ENCODE results near the gene ERN1.
A peak's percentile ranks its signal among the peaks of the same experiment; 100 is the strongest.

The ERN1 gene

DNA sequence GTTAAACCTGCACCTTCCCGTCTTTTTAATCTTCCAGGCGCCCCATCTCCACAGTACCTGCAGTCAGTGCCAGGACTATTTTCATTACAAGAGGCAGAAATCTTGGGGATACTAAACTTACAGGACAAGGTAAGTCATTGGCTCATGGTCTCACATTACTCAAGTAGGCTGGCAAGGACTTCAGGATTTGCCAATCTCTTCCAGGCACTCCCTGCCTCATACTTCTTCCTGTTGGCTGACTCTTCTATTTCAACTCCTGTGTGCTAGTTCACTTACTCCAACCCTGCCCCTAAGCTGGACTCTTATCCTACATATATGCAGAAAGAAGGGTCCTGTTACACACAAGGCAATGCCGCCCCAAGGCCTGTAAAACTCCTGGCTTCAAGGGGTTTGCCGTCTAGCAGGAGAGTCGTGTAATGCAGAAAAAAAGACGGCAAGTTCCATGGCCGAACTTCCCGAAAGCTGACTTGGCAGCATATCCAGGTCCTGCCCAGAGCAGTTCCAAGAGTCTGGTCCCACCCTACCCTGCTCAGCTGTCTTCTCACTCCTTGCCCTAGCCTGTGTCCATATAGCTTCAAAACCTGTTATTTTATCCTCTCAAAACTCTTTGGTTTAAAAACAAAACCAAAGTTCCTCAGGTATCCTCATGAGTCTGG is 14.8 kb downstream of the ERN1 start:
- Histone ChIP-seq H3K27me3 (no peaks in the 10 kb centered on the region), H3K9ac (no peak overlapping the region), H3K4me2 (no peak overlapping the region), H3K4me3 (no peak overlapping the region), H3K9me3 (replicated peaks in 1 of 11) (no peaks in the 10 kb centered on the region), H3K4me1 (peaks cover 16 to 32% (median 25%) of the 10 kb centered on the region in 10 experiments), H3K36me3 (0 out of 22 replicates have a peak, but pooled peaks cover 0 to 5% (median 0%) of the 10 kb centered on the region in 11 experiments), H4K20me1 (peaks cover 0 to 66% (median 0%) of the 10 kb centered on the region in 11 experiments; a peak in 7 of 22 replicates), H3K27ac (no peak overlapping the region)
- TF ChIP-seq Cebpa-rat (IDR thresholded peaks at IDR 0.05), result no peak

DNA sequence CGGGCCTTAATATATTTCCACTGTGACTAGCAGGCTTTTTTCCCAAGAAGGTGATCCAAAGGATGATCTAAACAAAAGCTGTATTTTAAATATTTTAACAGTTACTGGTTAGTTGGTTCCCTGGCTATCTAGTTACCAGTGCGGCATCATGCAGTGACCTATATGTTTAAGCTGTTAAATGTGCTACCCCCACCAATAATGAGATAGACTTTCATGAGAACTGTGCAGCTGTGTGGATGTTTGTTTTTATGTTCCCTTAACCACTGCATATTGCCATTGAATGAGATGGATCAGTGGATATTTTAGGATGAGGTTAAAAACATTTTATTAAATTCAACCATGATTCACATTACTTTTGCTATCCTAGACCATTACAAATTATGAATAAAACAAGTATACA is 16.9 kb downstream of the ERN1 start:
- Histone ChIP-seq H3K4me3 (no peak overlapping the region), H3K36me3 (0 out of 22 replicates have a peak, but pooled peaks cover 0 to 5% (median 0%) of the 10 kb centered on the region in 11 experiments), H3K4me2 (peak overlapping the region in 1 of 11 experiments; percentile 11; a peak in 1 of 22 replicates), H3K4me1 (peaks cover 4 to 20% (median 15%) of the 10 kb centered on the region in 10 experiments; a peak in 19 of 20 replicates), H3K9ac (no peak overlapping the region), H3K27ac (no peak overlapping the region), H3K9me3 (replicated peaks in 1 of 11) (no peaks in the 10 kb centered on the region), H4K20me1 (peaks cover 0 to 79% (median 0%) of the 10 kb centered on the region in 11 experiments; a peak in 9 of 22 replicates), H3K27me3 (peaks cover 0 to 7% (median 0%) of the 10 kb centered on the region in 11 experiments; a peak in 4 of 22 replicates)
- TF ChIP-seq Cebpa-rat (IDR thresholded peaks at IDR 0.05), result no peak

DNA sequence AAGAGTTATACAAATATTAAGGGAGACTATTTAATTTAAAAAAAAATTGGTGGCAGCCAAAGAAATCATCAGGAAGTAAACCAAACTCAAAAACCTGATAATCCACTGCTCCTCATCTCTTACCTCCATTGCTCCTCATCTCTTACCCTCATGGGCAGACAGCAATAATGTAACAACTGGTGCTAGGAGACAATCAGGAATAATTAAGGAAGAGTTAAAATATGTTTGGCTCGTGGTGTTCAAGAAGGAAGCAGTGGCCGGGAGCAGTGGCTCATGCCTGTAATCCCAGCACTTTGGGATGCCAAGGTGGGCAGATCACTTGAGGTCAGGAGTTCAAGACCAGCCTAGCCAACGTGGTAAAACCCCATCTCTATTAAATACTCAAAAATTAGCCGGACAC is 18.1 kb downstream of the ERN1 start:
- no peak overlapping the region for H3K27ac ChIP-seq
- H3K9me3 ChIP-seq (replicated peaks in 1 of 11), result no peaks in the 10 kb centered on the region
- no peak overlapping the region for H3K4me3 ChIP-seq
- H4K20me1 ChIP-seq, result peaks cover 0 to 80% (median 0%) of the 10 kb centered on the region in 11 experiments; a peak in 8 of 22 replicates
- peaks cover 0 to 16% (median 0%) of the 10 kb centered on the region in 11 experiments; a peak in 5 of 22 replicates for H3K27me3 ChIP-seq
- H3K9ac ChIP-seq, result no peak overlapping the region
- 0 out of 22 replicates have a peak, but pooled peaks cover 0 to 5% (median 0%) of the 10 kb centered on the region in 11 experiments for H3K36me3 ChIP-seq
- peak overlapping the region in 5 of 11 experiments; percentile 8 to 46 (median 12); a peak in 6 of 22 replicates for H3K4me2 ChIP-seq
- H3K4me1 ChIP-seq, result peaks cover 0 to 18% (median 15%) of the 10 kb centered on the region in 10 experiments; a peak in 16 of 20 replicates
- TF ChIP-seq Cebpa-rat (IDR thresholded peaks at IDR 0.05), result no peak

DNA sequence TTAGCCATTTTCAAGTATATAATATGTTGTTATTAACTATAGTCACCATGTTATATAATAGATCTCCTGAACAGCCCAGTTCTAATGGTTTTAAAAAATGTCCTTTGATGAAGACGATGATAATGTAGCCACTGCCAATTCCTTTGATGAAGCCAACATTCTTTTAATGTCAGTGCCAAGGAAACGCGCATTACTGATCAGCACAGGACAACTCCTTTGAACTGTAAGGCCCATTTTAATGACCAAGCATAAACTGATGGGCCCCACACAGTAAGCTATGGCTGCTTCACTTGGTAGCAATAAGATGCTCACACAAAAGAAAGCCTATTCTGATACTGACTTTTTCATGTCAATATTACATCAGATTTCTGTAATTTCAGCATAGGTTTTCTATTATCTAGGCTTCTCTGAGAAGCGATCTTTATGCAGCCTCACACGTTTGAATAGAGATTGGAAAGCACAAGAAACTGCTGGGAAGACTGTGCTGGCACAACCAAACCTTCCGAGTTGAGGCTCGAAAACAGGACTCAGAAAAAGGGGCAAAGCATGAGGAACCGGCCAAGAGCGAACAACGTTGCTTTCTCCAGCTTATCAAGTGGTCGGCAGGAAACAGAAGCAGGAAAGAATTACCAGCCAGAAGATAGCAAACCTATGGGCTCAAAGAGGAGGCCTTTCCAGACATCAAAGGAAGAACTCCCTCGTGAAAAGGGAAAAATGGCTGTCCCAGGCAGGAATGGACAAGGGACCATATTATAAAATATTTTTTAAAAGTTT is 19.4 kb downstream of the ERN1 start:
- H3K9ac ChIP-seq, result no peak overlapping the region
- H3K36me3 ChIP-seq, result 0 out of 22 replicates have a peak, but pooled peaks cover 0 to 5% (median 0%) of the 10 kb centered on the region in 11 experiments
- no peak for TF ChIP-seq Cebpa-rat (IDR thresholded peaks at IDR 0.05)
- H3K27me3 ChIP-seq, result peaks cover 0 to 28% (median 0%) of the 10 kb centered on the region in 11 experiments; a peak in 5 of 22 replicates
- H3K27ac ChIP-seq, result peak overlapping the region in 1 of 11 experiments; percentile 19; a peak in 1 of 22 replicates
- no peak overlapping the region for H3K4me3 ChIP-seq
- H3K4me1 ChIP-seq, result peaks cover 0 to 18% (median 14%) of the 10 kb centered on the region in 10 experiments; a peak in 16 of 20 replicates
- H3K4me2 ChIP-seq, result peak overlapping the region in 4 of 11 experiments; percentile 1 to 41 (median 12); a peak in 6 of 22 replicates
- H3K9me3 ChIP-seq (replicated peaks in 1 of 11), result no peaks in the 10 kb centered on the region
- H4K20me1 ChIP-seq, result peaks cover 0 to 85% (median 0%) of the 10 kb centered on the region in 11 experiments; a peak in 9 of 22 replicates

DNA sequence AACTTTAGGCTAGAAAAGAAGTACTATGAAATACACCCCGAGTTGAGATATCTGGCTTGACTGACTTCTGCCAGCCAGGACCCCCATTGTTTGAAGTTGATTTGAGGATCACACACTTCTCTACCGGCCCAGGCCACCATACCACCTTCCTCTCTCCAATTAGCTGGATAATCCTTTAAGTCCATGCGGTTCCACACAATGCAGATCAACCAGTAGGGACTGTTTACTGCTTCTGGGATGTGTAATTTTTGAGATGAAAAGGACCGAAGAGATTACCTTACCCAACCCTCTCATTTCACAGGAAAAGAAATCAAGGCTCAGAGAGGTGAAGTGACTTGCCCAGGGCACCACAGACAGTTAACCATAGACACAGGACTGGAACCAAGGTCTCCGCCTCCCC is 20.5 kb downstream of the ERN1 start:
- Histone ChIP-seq H3K27me3 (peaks cover 0 to 40% (median 0%) of the 10 kb centered on the region in 11 experiments; a peak in 7 of 22 replicates), H3K36me3 (0 out of 22 replicates have a peak, but pooled peaks cover 0 to 5% (median 0%) of the 10 kb centered on the region in 11 experiments), H3K9ac (no peak overlapping the region), H3K4me2 (no peak overlapping the region), H3K27ac (no peak overlapping the region), H3K9me3 (replicated peaks in 1 of 11) (no peaks in the 10 kb centered on the region), H4K20me1 (peaks cover 0 to 85% (median 3%) of the 10 kb centered on the region in 11 experiments; a peak in 12 of 22 replicates), H3K4me3 (no peak overlapping the region), H3K4me1 (peaks cover 0 to 18% (median 14%) of the 10 kb centered on the region in 10 experiments; a peak in 16 of 20 replicates)
- TF ChIP-seq Cebpa-rat (IDR thresholded peaks at IDR 0.05), result no peak

DNA sequence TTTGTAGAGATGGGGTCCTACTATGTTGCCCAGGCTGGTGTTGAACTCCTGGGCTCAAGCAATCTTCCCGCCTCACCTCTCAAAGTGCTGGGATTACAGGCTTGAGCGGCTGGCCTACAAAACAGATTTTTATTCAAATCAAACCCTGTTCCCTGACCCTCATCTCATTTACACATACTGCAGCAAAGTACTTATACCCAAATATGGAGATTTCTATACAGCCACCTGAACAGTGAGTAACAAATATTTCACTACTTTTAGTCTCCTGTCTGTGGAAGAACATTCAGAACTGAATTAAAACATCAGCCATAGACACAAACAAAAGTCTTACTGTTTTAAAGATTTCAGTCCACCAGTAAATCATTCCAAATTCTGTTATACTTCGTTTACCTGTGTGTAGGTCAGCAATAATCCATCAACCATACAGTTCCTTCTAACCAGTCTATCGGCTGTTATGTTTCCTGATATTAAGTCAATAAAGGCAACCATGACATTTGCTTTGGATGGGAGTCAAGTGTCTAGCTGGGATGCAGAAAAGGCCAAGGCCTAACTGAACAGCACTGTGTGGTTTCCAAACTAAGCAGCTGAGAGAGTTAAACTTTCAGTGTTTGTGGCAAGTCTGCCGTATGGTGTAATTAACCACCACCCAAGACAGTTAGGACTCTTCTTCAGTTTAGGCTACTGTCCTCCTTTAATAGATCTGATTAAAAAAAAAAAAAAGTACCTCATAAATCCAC is 22.3 kb downstream of the ERN1 start:
- Histone ChIP-seq H3K4me1 (peaks cover 17 to 30% (median 28%) of the 10 kb centered on the region in 10 experiments), H3K4me3 (no peak overlapping the region), H3K27ac (no peak overlapping the region), H4K20me1 (peaks cover 0 to 89% (median 11%) of the 10 kb centered on the region in 11 experiments; a peak in 13 of 22 replicates), H3K36me3 (0 out of 22 replicates have a peak, but pooled peaks cover 0 to 5% (median 0%) of the 10 kb centered on the region in 11 experiments), H3K9ac (no peak overlapping the region), H3K9me3 (replicated peaks in 1 of 11) (no peaks in the 10 kb centered on the region), H3K4me2 (no peak overlapping the region), H3K27me3 (peaks cover 0 to 47% (median 0%) of the 10 kb centered on the region in 11 experiments; a peak in 7 of 22 replicates)
- TF ChIP-seq Cebpa-rat (IDR thresholded peaks at IDR 0.05), result no peak

DNA sequence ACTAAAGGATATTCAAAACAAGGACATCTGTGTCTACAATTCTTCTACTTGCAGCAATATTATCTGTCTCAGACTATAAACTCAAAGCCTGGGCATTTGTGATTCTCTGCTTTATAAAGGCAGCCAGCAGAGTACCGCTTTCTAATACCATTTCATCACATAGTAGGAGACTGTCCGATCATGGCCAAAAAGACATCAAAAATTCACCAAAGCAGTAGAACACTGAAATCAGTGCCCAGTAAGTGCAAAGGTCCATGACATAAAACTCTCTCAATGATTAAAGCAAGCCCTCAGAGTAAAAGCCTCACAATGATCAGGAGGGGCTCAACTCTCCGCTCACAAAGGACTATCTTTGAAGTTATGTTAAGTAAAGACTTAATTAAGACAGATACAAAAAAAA is 23.0 kb downstream of the ERN1 start:
- H3K36me3 ChIP-seq, result 0 out of 22 replicates have a peak, but pooled peaks cover 0 to 5% (median 0%) of the 10 kb centered on the region in 11 experiments
- H3K4me1 ChIP-seq, result peaks cover 17 to 23% (median 21%) of the 10 kb centered on the region in 10 experiments
- TF ChIP-seq Cebpa-rat (IDR thresholded peaks at IDR 0.05), result no peak
- peaks cover 0 to 91% (median 11%) of the 10 kb centered on the region in 11 experiments; a peak in 13 of 22 replicates for H4K20me1 ChIP-seq
- peaks cover 0 to 55% (median 0%) of the 10 kb centered on the region in 11 experiments; a peak in 7 of 22 replicates for H3K27me3 ChIP-seq
- H3K9ac ChIP-seq, result no peak overlapping the region
- no peaks in the 10 kb centered on the region for H3K9me3 ChIP-seq (replicated peaks in 1 of 11)
- H3K27ac ChIP-seq, result no peak overlapping the region
- H3K4me3 ChIP-seq, result no peak overlapping the region
- H3K4me2 ChIP-seq, result no peak overlapping the region

Measured in BLaER1 treated with 17β-estradiol and CSF1 and Interleukin-3, amounts not matched to agents 10 nM and 100 nM (cell line).